ENCODE measurements around the gene COL25A1.

DNA sequence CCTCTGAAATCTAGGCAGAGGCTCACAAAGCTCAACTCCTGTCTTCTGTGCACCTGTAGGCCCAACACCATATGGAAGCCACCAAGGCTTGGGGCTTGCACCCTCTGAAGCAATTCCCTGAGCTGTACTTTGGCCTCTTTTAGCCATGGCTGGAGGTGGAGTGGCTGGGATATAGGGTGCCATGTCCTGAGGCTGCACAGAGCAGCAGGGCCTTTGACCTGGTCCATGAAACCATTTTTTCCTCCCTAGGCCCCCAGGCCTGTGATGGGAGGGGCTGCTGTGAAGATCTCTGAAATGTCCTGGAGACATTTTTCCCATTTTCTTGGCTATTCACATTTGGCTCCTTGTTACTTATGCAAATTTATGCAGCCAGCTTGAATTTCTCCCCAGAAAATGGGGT lies 20.9 kb upstream of the COL25A1 start:
- TF ChIP-seq, protein P1, sequence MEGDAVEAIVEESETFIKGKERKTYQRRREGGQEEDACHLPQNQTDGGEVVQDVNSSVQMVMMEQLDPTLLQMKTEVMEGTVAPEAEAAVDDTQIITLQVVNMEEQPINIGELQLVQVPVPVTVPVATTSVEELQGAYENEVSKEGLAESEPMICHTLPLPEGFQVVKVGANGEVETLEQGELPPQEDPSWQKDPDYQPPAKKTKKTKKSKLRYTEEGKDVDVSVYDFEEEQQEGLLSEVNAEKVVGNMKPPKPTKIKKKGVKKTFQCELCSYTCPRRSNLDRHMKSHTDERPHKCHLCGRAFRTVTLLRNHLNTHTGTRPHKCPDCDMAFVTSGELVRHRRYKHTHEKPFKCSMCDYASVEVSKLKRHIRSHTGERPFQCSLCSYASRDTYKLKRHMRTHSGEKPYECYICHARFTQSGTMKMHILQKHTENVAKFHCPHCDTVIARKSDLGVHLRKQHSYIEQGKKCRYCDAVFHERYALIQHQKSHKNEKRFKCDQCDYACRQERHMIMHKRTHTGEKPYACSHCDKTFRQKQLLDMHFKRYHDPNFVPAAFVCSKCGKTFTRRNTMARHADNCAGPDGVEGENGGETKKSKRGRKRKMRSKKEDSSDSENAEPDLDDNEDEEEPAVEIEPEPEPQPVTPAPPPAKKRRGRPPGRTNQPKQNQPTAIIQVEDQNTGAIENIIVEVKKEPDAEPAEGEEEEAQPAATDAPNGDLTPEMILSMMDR (IDR thresholded peaks at IDR 0.05) = no peak
- TF ChIP-seq POLR2A (IDR thresholded peaks at IDR 0.05) = no peak
